ENCODE data around the gene TBC1D8. TPM values are rescaled to one million over a fixed set of nuclear protein-coding genes. Genes with fewer than 3 reads are reported as not detected.

TBC1D8 gene
- total and polyA plus RNA-seq, 9 of the 15 experiments (the other 6 are each of a cell fraction or from before 2014, with no cell fraction given), result 0.36 to 1.3 (median 0.82) TPM

- H3K27ac ChIP-seq (ENCODE audit: extremely low read depth, low read depth, low read length), result no peak overlapping the region
- no peaks in the 10 kb centered on the region for H3K4me1 ChIP-seq (replicated peaks in 1 of 2; ENCODE audit: control insufficient read depth in 2 of 2, insufficient read depth in 2 of 2, low read length in 2 of 2)
- FAIRE-seq (no peak), DNase-seq (ENCODE audit: extremely low read depth in 1 of 4, low spot score in 3 of 4) (no peak), ATAC-seq (no peak)
- H3K9me1 ChIP-seq (ENCODE audit: control insufficient read depth, insufficient read depth, low read length), result no peaks in the 10 kb centered on the region
- H3K4me2 ChIP-seq (ENCODE audit: insufficient read depth, low read length), result no peak overlapping the region
- no TSS peak for BruUV-seq (replicated peaks)
- H4K20me1 ChIP-seq (replicated peaks; ENCODE audit: control insufficient read depth, insufficient read depth, low read length), result 0 out of 2 replicates have a peak, but pooled peaks cover 5% of the 10 kb centered on the region
- in situ Hi-C loops (cut with MboI), result no loop called here
- H3K27me3 ChIP-seq (ENCODE audit: control insufficient read depth in 2 of 2, insufficient read depth in 2 of 2, low read length in 2 of 2), result no peaks in the 10 kb centered on the region
- peaks cover 8% of the 10 kb centered on the region; the same call in 2 of the 3 replicates for H3K79me2 ChIP-seq (ENCODE audit: control insufficient read depth, insufficient read depth, low read length)
- H2AFZ ChIP-seq (ENCODE audit: low read depth, low read length), result no peak overlapping the region
- no peak overlapping the region for H3K4me3 ChIP-seq
- H3K36me3 ChIP-seq (ENCODE audit: control insufficient read depth, insufficient read depth, low read length), result peaks cover 59% of the 10 kb centered on the region
- ChIA-PET CTCF (ENCODE audit: low intra/inter-chr PET ratio) (interaction anchor here (0.6 to 1.6 kb wide), 4 partner anchors 193 to 1343 kb away, joined by 3 to 8 read pairs (median 4); partner anchors contain the start of genes CNOT11 and CREG2), POLR2A (interaction anchor here (0.6 to 1.3 kb wide), 3 partner anchors 9 to 129 kb away, joined by 4 to 17 read pairs (median 4); partner anchors contain the start of gene RPL31)
- intact Hi-C loops (cut with micrococcal nuclease), result loop anchor here (2.0 kb wide), 2 partner anchors 141 to 241 kb away; partner anchors contain the start of gene CNOT11
- 0 out of 2 replicates have a peak, but pooled peaks cover 2% of the 10 kb centered on the region for H3K9me3 ChIP-seq (replicated peaks; ENCODE audit: control insufficient read depth, insufficient read depth, low read depth, low read length)
- 57% methylated on average over 8 of the region's 8 CpGs for WGBS (ENCODE audit: insufficient coverage, low coverage, missing lambda C conversion rate)
- no peak overlapping the region for H3K9ac ChIP-seq (ENCODE audit: insufficient read depth in 1 of 2, low read depth in 2 of 2, low read length in 2 of 2)
- TF ChIP-seq BHLHE40 (IDR thresholded peaks at IDR 0.05; ENCODE audit: low read length), result no peak
- TF ChIP-seq MAFF (IDR thresholded peaks at IDR 0.05; ENCODE audit: low read length), result peak; percentile 64; the same call in 1 of the 2 replicates
- no peak for TF ChIP-seq ZNF512 (tag; IDR thresholded peaks at IDR 0.05)
- no peak for TF ChIP-seq FOXJ3 (CRISPR knock-in tag; IDR thresholded peaks at IDR 0.05)
- no peak for TF ChIP-seq MNT (conservative IDR thresholded peaks at IDR 0.05)
- TF ChIP-seq C11orf30 (IDR thresholded peaks at IDR 0.05; ENCODE audit: low read depth), result peak; percentile 78
- no peak for TF ChIP-seq POU5F1 (IDR thresholded peaks at IDR 0.05; ENCODE audit: borderline replicate concordance, low read depth, low read length, partially characterized antibody)
- no peak for TF ChIP-seq CREB3L1 (IDR thresholded peaks at IDR 0.05; ENCODE audit: borderline replicate concordance, low read depth)
- TF ChIP-seq KDM5B (IDR thresholded peaks at IDR 0.05; ENCODE audit: insufficient replicate concordance, low read depth, low read length), result no peak
- TF ChIP-seq TRIM24 (IDR thresholded peaks at IDR 0.05), result 0 out of 4 replicates have a peak, but pooled peaks of 1 of the 2 experiments have one; percentile 9
- TF ChIP-seq NR3C1 (CRISPR knock-in tag; IDR thresholded peaks at IDR 0.05), result no peak
- no peak for TF ChIP-seq KAT2B (IDR thresholded peaks at IDR 0.05; ENCODE audit: low read depth, low read length)
- no peak for TF ChIP-seq ZZZ3 (IDR thresholded peaks at IDR 0.05)
- no peak for TF ChIP-seq PKNOX1 (IDR thresholded peaks at IDR 0.05)
These were observed 139.0 kb downstream of the TBC1D8 start for GRCh38 chr2:101012054-101012705.

Measured in K562 (cell line).